GM19351 (cell line): ENCODE results near the gene MMRN2.
"Not testable (repeated sequence)": the region's sequence is repeated elsewhere in the genome, so short reads cannot be mapped to it uniquely, and the experiment has no call there.

Experiments
- ATAC-seq: cut with Tn5 transposase; IDR thresholded peaks from one replicate; pipeline ENCODE4 v1.9.1; 2021; ENCODE audit warnings: mild to moderate bottlenecking, moderate library complexity; ENCODE audit not compliant: unreplicated experiment

Gene MMRN2

GRCh38 chr10:86957471-86958115 lies at the start of gene MMRN2:
Gene MMRN2, minus strand, starts transcription at chr10:86957615. Its CDS starts 74 bp downstream, at chr10:86957541.
- no peak for ATAC-seq

DNA sequence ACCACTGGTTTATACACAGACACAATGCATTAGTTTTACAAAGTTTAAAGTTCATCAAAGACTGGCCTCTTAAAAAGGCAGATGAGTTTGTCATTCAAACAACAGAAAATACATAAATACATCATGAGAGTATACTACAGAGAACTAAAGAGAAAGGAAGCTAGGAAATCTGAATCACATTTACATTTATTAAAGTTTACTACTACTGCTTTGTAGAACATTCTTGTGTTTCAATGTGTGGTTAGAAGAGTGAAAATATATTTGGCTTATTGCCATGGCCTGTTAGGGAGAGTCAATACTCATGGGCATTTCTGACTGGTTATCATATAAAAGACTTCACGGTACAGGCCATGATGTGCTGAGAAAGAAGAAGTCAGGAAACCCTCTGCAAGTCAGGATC lies 49.7 kb upstream of the MMRN2 start:
- ATAC-seq, result not testable (repeated sequence)

GRCh38 chr10:87000491-87000890 lies 43.1 kb upstream of the MMRN2 start:
- no peak for ATAC-seq

DNA sequence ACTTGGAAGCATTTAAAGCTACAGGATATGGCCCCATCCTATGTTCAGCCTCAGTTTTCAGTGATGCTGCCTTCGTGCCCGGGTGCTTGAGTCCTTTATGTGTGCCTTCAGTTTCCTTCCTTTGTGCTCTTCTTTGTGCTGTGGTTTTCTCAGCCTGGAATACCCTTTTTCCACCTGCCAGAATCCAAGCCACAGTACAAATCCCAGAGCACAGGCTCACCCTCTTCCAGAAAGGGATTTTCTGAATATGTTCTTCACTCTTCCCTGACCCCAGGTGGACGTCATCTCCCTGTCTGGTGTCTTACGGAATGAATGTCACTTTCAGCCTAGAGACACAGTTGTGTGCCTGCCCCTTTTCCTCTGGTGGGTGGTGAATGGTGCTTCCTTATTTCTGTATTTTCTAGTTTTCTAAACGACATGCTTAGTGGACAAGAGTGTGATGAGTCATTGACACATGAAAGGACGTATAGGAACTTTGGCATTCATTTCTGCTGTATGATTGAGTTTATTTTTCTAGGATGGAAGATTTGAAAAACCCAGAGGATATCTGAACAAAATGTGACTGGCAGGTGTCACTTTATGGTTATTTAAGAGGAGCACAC lies 42.5 kb upstream of the MMRN2 start:
- not testable (repeated sequence) for ATAC-seq

DNA sequence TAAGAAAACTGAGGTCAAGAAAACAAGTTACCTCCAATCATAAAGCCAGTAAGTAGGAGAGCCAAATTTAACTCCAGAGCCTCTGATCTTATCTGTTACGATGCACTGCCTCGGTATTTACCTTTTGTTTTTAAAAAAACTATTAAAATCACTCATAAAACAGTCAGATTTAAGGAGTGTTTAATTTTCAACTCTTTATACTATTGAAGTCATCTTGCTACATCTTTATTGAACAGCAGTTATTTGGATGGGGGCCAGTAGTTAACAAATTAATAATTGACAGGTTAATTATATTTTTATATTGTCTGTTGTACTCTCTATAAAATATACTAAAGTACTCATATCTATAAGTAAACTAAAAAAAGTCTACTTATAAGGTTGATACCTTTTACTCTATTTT lies 35.5 kb upstream of the MMRN2 start:
- ATAC-seq, result no peak

GRCh38 chr10:86992456-86992855 lies 35.0 kb upstream of the MMRN2 start:
- no peak for ATAC-seq

- not testable (repeated sequence) for ATAC-seq
Measured at GRCh38 chr10:86991362-86991761, 33.9 kb upstream of the MMRN2 start.

- ATAC-seq, result no peak
Measured at GRCh38 chr10:86988520-86988919, 31.1 kb upstream of the MMRN2 start.

- ATAC-seq, result not testable (repeated sequence)
Measured at GRCh38 chr10:86984498-86984897, 27.1 kb upstream of the MMRN2 start.

DNA sequence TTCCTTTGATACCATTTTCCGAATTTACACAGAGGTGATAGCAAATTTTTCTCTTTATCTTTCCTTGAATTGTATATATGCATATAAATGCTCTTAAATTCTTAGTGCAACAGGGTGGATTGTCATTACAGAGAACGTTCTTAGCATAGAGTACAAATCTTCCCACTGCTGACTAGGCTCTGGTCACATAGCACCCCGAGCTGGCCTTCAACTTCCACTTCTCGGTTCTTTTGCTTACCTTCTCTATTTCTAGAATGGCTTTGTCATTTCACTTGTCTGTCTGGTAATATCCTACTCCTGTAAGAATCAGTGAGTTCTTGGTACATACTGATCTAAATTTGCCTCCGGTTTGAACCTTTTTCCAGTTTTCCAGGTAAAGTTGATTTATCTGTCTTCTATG lies 24.3 kb upstream of the MMRN2 start:
- no peak for ATAC-seq

DNA sequence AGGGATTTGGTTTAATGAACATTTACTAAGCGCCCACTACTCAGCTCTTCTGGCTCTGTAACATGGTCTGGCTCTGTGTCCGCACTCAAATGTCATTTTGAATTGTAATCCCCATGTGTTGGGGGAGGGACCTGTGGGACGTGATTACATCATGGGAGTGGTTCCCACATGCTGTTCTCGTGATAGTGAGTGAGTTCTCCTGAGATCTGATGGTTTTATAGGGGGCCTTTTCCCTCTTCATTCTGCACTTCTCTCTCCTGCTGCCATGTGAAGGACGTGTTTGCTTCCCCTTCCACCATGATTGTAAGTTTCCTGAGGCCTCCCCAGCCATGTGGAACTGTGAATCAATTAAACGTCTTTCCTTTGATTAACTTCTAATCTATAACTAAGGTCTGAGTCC lies 23.6 kb upstream of the MMRN2 start:
- not testable (repeated sequence) for ATAC-seq

DNA sequence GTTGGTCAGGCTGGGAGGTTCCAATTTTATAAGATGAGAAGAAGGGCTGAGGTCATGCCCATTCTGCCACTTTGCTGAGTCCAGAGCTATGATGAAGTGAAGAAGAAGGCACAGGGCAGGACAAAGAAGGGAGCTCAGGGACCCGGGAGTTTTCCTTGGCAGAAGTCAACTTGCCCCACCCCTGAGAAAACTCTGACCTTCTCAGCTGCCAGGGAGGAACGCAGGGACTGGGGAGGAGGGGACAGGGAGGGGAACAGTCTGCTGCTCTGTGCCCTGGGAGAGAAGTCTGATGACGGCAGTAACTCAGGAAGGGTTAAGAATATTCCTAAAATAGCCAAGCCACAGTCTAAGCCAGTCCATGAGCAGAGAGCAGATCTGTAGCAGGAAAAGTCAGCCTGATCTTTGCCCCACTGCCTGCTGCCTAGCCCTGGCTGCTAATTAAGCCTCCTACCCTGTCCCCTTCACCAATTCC lies 22.6 kb upstream of the MMRN2 start:
- no peak for ATAC-seq

DNA sequence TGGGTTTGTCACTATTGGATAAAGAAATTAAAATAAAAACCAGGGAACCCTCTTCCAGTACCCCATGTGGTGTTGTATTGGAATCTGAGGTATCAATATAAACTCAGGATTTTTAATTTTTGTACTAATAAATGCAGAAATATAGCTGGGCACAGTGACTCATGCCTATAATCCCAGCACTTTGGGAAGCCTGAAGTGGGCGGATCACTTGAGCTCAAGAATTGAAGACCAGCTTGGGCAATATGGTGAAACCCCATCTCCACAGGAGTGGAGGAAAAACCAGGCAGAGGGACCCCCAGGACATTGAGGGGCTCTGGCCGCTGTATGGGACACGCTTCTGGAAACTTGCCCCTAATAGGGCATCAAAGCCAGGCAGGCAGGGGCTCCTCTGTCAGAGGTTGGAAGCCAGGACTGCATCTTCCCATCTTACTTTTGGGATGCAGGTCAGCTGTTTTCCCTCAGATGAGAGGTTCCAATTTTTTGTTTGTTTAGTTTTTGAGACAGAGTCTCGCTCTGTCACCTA lies 21.9 kb upstream of the MMRN2 start:
- ATAC-seq, result no peak

DNA sequence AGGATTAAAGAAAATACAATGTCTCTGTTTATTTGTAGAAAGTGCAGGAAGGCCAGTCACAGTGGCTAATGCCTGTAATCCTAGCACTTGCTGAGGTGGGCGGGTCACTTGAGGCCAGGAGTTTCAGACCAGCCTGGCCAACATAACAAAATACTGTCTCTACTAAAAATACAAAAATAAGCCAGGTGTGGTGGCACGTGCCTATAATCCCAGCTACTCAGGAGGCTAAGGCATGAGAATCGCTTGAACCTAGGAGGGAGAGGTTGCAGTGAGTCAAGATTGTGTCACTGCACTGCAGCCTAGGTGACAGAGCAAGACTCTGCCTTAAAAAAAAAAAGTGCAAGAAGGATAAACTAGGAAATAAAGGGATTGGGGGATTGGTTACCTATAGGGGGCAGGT lies 21.0 kb upstream of the MMRN2 start:
- not testable (repeated sequence) for ATAC-seq

DNA sequence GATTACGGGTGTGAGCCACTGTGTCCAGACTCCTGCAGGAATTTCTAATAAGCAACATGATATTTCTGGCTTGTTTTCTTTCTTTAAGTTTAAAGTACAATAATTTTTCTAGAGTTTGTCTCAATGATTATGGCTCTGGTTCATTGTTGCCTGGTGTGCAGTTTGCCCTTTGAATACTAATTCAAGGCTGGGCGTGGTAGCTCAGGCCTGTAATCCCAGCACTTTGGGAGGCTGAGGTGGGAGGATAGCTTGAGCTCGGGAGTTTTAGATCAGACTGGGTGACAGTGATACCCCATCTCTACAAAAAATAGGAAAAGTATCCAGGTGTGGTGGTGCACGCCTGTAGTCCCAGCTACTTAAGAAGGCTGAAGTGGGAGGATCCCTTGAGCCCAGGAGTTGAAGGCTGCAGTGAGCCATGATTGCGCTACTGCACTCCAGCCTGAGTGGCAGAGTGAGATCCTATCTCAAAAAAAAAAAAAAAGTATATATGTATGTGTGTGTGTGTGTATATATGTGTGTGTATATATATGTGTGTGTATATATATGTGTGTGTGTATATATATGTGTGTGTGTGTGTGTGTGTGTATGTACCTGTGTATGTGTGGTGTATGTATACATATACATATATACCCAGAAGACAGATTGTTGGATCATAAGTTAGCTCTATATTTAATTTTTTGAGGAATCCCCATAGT lies 19.1 kb upstream of the MMRN2 start:
- no peak for ATAC-seq

GRCh38 chr10:86974484-86974883 lies 17.1 kb upstream of the MMRN2 start:
- no peak for ATAC-seq

DNA sequence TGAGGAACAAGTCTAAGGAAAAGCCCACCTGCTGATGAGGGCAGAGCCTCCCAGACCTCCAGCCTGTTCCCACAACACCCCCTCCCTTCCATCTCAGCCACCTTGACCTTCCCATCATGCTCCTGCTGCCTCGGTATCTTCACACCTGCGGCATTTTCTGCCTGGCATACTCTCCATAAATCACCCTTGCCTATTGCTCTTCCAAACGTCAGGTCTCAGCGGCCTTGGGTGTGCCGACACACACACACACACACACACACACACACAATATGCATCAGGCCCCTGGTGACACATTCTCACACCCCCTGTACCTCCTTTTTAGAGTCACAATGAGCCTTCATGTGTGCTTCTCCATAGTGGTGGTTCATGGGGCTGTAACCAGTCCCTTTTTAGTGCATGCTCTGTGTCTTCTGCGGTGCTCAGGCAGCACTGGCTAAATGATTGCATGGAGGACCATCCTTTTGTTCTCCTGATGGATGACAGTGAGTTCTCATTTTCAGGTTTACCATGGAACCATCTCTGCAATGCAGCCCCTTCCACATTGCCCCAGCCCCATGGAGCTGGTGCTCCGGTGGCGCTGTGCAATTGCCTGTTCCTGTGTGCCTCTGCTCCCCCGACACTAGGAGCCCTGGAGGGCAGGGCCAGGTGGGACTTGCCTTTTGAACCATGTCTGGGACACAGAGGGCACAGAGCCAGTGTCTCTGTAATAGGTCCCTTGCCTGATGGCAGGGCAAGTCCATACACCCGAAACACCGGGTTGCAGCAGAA lies 15.4 kb upstream of the MMRN2 start:
- ATAC-seq, result no peak

DNA sequence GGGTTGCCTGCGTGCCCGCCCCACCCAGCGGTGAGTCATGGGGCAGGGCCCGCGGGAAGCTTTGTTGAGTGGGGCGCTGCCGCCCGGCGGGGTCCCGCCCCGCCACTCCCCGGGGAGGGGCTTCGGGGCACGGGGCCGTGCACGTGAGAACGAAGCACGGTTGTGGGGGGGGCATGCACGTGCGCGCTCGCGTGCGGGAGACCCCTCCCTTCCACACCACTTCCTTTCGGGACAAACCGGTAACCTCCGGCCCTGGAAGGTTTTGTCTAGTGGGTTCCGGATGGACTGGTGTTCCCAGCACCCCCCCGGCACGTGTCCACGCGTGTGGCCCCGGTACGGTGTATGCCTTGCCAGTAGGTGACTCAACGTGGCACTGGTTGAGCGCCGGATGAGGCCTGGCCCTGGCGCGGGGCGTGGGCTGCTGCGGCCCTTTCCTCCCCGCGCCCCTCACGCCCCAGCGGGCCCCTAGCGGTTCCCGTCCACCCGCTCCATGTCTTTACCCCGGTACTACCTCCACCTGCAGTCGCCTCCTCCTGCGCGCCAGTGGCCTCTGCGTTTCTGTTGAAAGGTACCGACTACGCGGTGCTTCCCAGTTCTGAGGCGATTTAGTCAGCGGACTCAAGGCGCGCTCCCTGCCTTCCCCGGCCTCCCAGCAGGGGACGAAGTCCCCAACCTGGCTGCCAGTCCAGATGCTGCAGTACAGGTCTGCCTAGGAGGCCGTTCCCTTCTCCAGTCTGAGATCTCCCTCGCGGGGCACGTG lies 14.0 kb upstream of the MMRN2 start:
- ATAC-seq, result peak; percentile 72

DNA sequence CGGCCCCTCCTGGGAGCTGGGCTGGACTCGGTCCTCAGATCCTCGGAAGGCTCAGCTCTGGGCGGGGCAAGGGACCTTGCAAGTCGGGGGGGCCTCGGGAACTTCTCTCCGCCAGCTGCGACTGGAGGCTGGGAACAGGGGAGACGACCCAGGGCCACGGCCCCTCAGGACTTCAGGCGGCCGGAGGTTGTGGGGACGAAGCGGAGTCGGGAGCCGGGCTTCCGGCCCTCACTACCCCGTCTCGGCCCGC lies 13.5 kb upstream of the MMRN2 start:
- ATAC-seq, result no peak

DNA sequence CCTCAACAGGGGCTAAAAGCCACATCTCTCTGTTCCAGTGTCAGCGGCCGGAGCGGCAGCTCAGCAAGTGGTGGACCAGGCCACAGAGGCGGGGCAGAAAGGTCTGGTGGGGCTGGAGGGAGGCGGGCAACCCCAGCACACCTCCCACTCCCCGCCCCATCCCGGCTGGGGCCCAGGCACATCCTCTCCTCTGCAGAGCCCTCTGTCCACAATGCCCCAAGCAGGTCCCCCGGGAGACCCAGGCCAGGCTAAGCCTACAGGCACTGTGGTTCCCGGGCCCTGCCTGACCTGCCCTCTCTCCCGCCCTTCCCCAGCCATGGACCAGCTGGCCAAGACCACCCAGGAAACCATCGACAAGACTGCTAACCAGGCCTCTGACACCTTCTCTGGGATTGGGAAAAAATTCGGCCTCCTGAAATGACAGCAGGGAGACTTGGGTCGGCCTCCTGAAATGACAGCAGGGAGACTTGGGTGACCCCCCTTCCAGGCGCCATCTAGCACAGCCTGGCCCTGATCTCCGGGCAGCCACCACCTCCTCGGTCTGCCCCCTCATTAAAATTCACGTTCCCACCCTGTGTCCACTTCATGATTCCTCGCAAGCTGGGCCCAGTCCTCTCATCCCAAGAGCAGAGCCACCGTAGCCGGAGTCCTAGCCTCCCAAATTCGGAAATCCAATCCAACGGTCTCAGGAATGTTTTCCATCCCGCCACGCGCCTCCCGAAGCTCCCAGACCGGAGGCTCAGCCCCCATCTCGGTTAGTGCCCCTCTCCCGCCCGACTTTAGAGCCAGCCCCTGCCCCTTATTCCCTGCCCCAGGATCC lies 13.0 kb upstream of the MMRN2 start:
- no peak for ATAC-seq
